HK-2 (cell line): ENCODE data around the gene PRDM2.
"Not testable (repeated sequence)": the region's sequence is repeated elsewhere in the genome, so short reads cannot be mapped to it uniquely, and the experiment has no call there.

Experiments used
- DNase-seq: peaks from one replicate; pipeline ENCODE4 v3.0.0-alpha.2; 2018; ENCODE audit not compliant: unreplicated experiment

The PRDM2 gene

GRCh38 chr1:13697738-13698137 is 2.2 kb upstream of the PRDM2 start:
- DNase-seq, result no peak

- DNase-seq, result no peak
Observed at GRCh38 chr1:13699510-13699909, 478 bp upstream of the PRDM2 start.

- DNase-seq, result no peak
Observed at GRCh38 chr1:13700521-13701270, 708 bp downstream of the PRDM2 start.

- DNase-seq, result no peak
Observed at GRCh38 chr1:13701271-13701640, 1.3 kb downstream of the PRDM2 start.

DNA sequence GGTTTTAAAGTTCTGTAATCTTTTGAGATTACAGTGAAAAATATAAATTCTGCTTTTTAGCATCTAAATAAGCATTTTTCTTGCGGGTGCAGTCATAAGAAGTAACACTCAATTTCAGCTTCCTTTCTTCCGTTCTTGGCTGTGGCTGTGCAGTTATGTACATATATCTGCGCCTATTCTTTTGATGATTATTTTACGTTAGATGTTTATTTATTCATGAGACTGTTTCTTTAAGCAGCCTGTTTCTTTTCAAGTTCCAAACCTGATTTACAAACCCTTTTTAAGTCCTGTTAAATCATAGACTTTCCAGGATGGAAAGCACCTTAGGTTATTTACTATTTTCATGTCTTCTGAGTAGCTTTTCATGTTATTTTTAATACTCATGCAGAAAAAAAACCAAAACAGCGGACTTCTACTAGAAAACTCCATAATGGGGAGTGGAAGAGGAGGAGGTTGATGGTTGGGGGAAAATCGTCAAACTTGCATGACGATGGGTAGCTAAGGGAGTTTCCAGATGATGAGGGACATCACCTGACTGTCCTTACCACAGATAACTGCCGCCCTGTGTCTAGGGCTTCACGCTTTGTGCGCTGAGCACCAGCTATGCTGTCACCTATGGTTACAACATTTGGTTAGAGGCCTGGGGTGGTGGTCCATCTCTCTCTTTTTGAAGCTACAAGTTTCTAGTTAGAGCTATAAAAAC is 2.6 kb downstream of the PRDM2 start:
- DNase-seq, result no peak

- no peak for DNase-seq
Observed at GRCh38 chr1:13703128-13703513, 3.1 kb downstream of the PRDM2 start.

DNA sequence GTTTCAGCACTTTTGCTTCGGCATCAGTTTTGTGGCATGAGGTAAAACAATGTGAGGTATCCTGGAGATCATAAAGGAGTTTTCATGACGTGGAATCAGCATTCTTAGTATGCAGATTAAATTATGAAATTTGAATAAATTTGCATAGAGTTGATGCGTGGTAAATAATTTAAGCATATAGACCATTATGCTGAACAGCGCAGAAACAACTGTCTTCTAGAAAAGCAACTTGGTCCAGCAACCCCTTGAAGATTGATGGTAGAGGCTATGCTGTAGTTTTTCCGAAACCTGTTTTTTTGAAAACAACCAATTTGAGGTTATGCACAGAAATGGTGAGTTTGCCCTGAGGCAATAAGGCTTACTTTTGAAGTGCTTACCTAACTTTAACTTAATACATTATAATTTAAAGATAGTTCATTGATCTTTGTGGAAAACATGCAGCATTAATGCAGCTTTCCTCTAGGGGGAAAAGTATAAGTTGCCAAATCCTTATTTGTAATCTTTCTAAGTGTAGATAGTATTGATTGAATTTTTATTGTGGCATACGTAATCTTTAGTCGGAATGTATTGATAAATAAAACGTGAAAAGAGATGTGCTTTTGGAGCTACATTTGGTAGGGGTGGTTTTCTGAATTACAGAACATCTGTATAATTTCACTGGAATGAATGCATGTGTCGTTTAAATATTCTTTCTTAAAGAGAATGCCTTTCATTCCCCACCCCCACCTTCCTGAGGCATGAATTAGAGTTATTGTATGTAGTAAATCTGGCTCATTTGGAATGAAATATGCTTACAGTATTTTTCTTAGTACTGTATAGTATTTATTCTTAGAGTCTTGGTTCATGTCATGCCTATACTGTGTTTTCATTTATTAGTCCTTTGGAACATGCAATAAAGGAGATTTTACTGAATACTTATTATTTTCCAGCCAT is 3.8 kb downstream of the PRDM2 start:
- DNase-seq, result no peak

GRCh38 chr1:13706046-13706445 is 6.1 kb downstream of the PRDM2 start:
- no peak for DNase-seq

- no peak for DNase-seq
Observed at GRCh38 chr1:13707164-13707563, 7.2 kb downstream of the PRDM2 start.

DNA sequence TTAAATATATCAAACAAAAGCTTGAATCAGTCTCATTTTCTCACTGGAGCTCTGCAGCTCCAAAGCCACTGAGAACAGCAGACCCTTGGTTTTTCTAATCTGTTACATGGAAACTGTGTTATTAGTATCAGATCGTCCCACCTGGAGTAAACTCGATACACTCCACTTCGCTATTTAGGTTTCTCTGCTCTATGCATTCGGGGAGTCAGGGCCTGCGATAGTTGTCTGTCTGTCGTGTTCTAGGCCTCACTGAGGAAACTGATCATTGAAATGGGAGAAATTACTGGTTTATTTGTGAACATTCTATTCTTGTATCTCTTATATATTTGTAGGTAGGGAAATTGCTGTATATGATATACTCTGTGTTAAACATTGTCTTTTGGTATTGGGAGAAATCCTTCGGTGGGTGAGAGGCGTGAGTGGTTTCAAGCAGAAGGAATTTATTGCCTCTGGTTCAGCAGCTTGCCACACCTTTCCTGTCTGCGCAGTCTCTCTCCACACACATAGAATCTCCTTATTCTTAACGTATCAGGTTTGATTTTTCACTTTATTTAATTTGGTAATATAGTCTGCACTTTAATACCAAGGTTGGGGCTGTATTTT is 8.5 kb downstream of the PRDM2 start:
- DNase-seq, result no peak

- no peak for DNase-seq
Observed at GRCh38 chr1:13710086-13710485, 10.1 kb downstream of the PRDM2 start.

- DNase-seq, result no peak
Observed at GRCh38 chr1:13714851-13715250, 14.9 kb downstream of the PRDM2 start.

DNA sequence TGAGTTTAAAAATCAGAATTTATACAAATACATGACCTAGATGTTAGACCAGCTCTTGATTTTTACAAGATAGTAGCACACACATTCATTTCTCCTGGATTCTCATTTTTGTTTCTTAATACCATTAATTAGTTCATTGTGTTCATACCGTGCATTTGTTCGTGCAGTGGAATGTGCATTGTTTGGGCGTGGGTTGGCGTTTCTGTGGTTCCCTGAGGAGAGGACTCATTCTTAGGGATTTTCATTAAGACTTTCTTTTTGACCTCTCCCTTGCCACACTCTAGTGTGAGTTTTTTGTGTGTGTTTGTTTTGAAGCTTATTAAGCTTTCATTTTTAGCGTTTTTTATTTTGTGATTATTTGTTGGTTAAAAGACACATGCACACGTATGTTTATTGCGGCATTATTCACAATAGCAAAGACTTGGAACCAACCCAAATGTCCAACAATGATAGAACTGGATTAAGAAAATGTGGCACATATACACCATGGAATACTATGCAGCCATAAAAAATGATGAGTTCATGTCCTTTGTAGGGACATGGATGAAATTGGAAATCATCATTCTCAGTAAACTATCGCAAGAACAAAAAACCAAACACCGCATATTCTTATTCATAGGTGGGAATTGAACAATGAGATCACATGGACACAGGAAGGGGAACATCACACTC is 15.8 kb downstream of the PRDM2 start:
- DNase-seq, result not testable (repeated sequence)

- DNase-seq, result no peak
Observed at GRCh38 chr1:13722808-13723360, 22.9 kb downstream of the PRDM2 start.

- no peak for DNase-seq
Observed at GRCh38 chr1:13723810-13724209, 23.8 kb downstream of the PRDM2 start.

GRCh38 chr1:13725714-13726175 is 25.8 kb downstream of the PRDM2 start:
- no peak for DNase-seq

DNA sequence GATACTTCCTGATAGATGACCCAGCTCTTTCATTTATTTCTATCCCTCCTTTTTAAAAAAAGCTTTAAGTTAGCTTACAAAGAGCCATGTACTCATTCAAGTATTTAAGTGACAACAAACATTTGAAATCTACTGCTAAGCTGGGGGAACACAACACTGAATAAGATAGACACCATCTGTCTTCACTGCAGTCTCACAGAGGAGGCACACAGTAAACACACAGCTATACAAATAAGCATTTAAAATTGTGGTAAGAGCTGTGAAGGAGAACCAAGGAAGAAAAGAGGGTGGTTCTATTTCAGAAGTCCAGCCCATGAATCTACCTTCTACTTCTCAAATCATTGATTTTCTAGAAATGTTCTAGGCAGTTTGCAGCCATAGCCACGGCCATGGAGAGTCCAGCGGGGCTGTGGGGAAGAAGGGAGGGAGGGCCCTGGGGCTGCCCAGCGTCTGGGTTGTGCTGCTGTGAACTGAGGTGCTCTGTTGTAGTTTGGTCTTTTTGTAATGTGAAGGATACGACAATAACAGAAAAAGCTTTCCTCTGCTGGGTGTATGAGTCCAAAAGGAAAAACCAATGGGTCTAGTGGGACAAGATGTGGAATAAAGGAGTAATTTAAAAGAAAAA is 28.2 kb downstream of the PRDM2 start:
- DNase-seq, result no peak

DNA sequence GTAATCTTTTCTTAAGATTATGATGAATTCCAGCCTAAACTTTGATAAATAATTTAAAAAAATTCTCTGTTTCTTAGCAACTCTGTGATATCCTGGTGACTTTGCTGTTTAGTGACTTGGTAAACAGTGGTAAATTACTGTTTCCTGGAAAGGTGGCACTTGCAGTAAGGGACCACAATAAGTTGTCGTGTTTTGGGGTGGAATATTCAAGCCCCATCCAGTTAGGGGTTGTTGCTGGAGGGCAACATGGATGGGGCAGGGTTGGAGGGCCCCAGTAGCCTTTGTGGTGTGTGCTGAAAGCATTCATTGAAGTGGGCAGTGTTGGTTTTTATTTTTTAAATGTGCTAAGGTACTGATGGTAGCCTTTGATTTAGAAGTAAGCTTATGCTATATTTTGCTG is 30.3 kb downstream of the PRDM2 start:
- no peak for DNase-seq

DNA sequence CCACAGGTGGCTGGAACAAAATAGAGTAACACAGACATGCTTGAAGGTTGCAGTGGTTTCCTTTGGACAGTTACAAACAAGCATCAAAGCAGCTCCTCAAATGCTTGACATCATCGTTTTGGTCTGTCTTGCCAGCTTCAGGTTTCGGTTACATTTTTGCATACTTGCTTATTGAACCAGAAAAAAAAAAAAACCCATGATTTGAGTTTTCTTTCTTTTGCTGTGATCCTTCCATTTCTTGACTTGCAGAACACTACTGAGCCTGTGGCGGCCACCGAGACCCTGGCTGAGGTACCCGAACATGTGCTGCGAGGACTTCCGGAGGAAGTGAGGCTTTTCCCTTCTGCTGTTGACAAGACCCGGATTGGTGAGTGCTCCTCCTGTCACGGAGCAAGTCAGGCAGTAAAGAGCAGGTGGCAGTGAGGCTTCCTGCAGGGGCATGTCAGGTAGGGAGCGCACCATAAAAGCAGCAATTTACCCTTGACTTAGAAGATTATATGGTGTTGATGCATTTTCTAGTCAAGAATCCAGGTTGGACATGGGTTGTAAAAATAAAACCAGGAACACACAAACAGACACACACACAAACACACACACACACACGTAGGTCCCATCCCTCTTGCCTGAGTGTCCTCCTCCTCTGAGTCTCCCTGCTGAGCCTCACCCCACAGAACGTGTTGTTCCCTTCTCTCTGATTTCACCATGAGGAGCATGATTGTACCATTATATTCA is 30.9 kb downstream of the PRDM2 start:
- DNase-seq, result no peak

DNA sequence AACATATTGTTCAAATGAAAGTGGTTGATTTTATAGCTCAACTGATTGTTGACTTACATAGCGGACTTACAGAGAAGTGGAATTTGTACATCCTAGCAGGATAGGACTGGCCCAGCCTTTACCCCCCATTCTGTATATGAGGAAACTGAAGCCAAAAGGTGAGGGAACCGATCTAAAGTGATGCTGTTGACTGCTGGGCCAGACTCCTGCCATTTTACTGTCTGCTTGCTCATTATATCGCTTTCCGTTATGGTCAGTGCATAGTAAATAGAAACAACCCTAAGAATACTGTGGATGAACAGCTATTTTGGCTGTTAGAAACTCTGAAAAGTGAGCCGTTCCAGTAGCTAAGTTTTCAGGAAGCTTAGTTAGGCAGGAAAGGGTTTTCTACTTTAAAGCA is 31.9 kb downstream of the PRDM2 start:
- no peak for DNase-seq
